Measurements from ENCODE around the gene EIF4E3.

Gene EIF4E3

DNA sequence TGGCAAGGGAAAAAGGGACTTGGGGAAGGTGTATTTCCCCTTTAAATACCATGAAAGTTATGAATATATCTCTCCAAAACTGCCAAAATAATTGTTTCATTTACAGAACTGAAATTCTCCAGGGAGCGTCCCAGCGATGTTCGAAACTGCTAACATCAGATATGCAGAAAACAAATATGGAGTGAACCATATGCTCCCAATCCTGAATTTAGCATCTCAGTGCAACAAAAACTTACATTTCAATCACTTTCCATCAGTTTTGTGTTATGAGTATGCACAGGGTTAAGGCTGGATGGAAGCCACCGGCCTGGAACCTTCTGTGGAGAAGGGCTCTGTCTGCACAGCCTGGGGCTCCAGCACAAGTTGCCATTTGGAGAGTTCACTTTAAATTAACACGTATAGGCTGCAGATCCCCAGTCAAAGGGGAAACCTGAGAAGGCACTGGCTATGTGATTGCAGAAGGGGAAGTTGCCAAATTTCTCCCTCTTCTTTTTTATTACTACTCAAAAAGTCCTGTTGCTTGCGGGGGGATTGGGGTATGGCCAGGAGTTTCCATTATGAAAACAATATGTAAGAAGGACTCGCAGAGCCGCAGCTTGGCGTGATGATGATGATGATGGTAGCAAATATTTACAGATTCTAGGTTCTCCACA, 84.7 kb downstream of the EIF4E3 start:
- no peak for FAIRE-seq

DNA sequence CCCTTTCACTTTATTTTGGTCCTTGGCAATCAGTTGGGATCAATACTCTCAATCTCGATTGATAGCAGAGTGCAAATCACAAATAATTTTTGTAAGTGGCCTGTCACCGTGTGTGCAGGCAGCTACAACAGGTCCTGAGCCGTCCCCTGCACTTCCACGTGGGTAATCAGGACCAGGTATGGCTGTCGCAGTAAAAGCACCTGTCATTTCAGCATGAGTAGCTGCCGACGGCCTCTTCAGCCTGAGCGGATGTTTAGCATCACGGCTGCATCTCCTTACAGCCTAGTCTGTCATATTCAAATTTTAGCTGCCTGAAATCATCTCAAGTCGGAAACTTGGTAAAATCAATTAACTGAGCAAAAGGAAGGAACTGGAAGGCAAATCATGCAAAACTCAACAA, 88.7 kb downstream of the EIF4E3 start:
- no peak for FAIRE-seq

DNA sequence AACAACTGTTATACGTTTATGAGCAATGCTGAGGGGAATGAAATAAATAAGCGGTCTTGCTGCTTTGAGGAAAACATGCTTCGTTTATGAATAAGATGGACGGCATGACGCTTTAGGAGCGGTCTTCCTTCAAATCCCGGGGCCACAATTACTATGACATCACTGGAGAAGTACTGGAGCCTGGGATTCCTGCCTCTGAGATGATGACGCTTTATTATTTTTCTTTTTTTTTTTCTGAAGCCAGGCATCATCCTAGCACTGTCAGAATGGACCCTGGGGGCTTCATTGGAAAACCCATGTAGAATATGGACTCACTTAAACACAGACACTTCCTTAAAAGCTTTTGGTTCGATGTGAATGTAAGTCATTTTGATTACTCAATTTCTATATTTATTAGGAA, 89.2 kb downstream of the EIF4E3 start:
- no peak for FAIRE-seq

DNA sequence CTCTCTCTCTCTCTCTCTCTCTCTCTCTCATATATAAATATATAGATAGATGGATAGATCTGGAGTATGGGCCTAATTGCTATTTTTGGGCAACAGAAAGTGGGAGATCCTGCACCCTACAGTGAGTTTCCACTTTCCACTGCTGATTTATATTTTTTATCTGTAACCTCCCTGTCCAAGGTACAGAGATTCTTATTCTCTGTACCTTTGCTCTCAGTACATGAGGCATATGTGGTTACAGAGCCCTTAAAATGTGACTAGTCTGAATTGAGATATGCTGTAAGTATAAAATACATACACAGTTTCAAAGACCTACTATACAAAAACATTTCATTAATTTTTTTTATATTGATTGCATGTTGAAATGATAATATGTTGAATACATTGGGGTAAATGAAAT, 90.5 kb downstream of the EIF4E3 start:
- FAIRE-seq = no peak

DNA sequence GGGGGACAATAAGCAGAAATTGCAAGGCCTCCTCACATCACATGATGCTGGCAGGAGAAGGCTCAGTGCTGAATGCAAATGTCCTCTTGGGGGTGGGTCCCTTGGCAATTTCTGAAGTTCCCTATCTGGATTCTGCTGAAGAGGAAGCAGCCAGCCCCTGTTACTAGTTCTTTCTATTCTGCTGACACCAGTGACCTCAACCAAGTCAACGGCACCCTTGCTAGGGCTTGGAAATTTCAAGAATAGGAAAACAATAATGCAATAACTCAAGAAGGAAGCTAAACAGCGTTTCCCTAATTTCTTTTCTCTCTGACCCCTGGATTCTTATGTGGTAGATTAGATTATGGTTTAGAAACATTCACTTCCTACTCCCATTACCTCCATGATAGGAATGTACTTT, 95.5 kb downstream of the EIF4E3 start:
- FAIRE-seq = no peak

DNA sequence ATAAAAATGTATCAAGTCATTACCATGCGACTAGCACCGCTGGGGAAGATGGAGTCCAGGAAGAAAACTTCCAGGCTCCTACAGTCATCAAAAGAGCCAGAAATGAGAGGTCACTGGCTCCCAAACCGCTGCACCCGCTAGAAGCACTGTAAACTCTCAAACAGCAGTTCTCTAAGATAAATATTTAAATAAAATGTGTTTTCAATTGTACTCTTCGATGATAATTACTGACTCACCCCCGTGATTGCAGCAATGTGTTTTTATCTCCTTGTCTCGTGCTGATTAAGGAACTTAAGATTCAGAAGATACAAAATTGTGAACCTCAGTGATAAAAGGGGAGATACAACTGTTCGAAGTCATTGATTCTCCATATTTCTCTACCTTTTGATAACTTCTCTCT, 95.9 kb downstream of the EIF4E3 start:
- FAIRE-seq = no peak

DNA sequence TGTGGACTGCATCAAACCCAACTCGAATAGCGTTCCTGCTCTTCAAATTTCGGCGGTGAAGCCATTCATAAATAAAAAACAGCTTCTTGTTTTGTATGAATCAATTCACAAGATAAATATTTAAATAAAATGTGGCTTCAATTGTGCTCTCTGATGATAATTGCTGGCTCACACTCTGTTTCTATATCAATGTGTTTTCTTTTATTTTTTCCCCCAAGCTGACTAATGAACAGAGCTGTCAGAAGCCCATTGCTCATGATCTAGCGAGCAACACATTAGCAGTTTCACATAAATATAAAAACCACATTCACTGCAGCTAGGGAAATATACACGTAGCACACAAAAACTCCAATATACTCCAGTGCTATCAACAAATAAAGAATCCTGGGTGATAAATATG, 96.7 kb downstream of the EIF4E3 start:
- no peak for FAIRE-seq

DNA sequence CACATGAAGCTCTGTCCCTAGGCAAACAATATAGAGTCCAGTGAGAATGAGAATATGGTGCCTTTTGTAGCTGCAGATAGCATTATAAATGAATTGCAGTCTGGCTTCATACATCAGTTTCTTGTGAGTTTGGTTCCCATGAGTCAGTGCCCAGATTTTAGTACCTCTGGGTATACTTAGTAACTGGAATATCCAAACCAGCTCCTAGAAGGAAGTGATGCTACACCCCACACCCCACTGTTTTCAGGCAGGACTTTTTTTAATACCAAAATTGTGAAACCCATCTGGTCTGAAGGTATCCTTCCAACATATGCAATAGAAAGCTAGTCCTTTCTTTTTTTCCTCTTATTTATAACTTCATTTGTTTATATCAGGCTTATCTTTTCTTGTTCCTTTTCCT, 99.5 kb downstream of the EIF4E3 start:
- no peak for FAIRE-seq

Data from A204.1 (cell line).